Measurements from ENCODE around the gene KBTBD6.
"Not testable (repeated sequence)": the region's sequence is repeated elsewhere in the genome, so short reads cannot be mapped to it uniquely, and the experiment has no call there.

The KBTBD6 gene

GRCh38 chr13:41132512-41133152 is at the start of gene KBTBD6:
KBTBD6 (minus strand) TSS chr13:41132802; CDS start chr13:41132511, 291 bp downstream.
- DNase-seq = peak; percentile 92 to 98 (median 96)

- DNase-seq = no peak
These were observed 49.6 kb upstream of the KBTBD6 start for GRCh38 chr13:41182231-41182630.

GRCh38 chr13:41179593-41180250 is 47.1 kb upstream of the KBTBD6 start:
- DNase-seq = no peak

GRCh38 chr13:41178040-41178439 is 45.4 kb upstream of the KBTBD6 start:
- DNase-seq = no peak

GRCh38 chr13:41177616-41178015 is 45.0 kb upstream of the KBTBD6 start:
- no peak for DNase-seq

- not testable (repeated sequence) for DNase-seq
These were observed 43.0 kb upstream of the KBTBD6 start for GRCh38 chr13:41175576-41175975.

- DNase-seq = no peak
These were observed 29.5 kb upstream of the KBTBD6 start for GRCh38 chr13:41162151-41162550.

- no peak for DNase-seq
These were observed 26.6 kb upstream of the KBTBD6 start for GRCh38 chr13:41159174-41159573.

GRCh38 chr13:41157048-41157717 is 24.6 kb upstream of the KBTBD6 start:
- DNase-seq = no peak

GRCh38 chr13:41156620-41157019 is 24.0 kb upstream of the KBTBD6 start:
- DNase-seq = no peak

GRCh38 chr13:41154042-41154441 is 21.4 kb upstream of the KBTBD6 start:
- DNase-seq = no peak

GRCh38 chr13:41152005-41152404 is 19.4 kb upstream of the KBTBD6 start:
- DNase-seq = no peak

- DNase-seq = no peak
These were observed 17.5 kb upstream of the KBTBD6 start for GRCh38 chr13:41150058-41150457.

- peak in 1 of 3 experiments; percentile 3 for DNase-seq
These were observed 16.0 kb upstream of the KBTBD6 start for GRCh38 chr13:41148419-41149283.

GRCh38 chr13:41145136-41145908 is 12.7 kb upstream of the KBTBD6 start:
- no peak for DNase-seq

- no peak for DNase-seq
These were observed 12.0 kb upstream of the KBTBD6 start for GRCh38 chr13:41144576-41144975.

- DNase-seq = no peak
These were observed 6.8 kb upstream of the KBTBD6 start for GRCh38 chr13:41139296-41139966.

GRCh38 chr13:41137951-41138350 is 5.3 kb upstream of the KBTBD6 start:
- DNase-seq = no peak

GRCh38 chr13:41137241-41137640 is 4.6 kb upstream of the KBTBD6 start:
- peak in 1 of 3 experiments; percentile 9 for DNase-seq

- DNase-seq = no peak
These were observed 3.9 kb upstream of the KBTBD6 start for GRCh38 chr13:41136396-41137031.

- DNase-seq = no peak
These were observed 1.3 kb upstream of the KBTBD6 start for GRCh38 chr13:41133951-41134350.

Data from NCI-H1417 (cell line).